A673 (cell line): ENCODE data around the gene RNF145.

ENCODE experiments used
- EZH2 ChIP-seq: fragments of 200-600 bp; sonication (generic); IDR thresholded peaks from 2 replicates; pipeline ENCODE4 v1.6.1; 2017; ENCODE audit warnings: borderline replicate concordance, low read depth, mild to moderate bottlenecking, mixed read lengths, antibody characterized with exemption, low read length; ENCODE audit not compliant: poor library complexity, severe bottlenecking
- TF ChIP-seq, protein P1 (sequence below): fragments of 300-800, 200-600 bp; sonication (generic); conservative IDR thresholded peaks from 2 replicates; pipeline ENCODE4 v1.5.1; 2017; ENCODE audit warnings: low read depth, mild to moderate bottlenecking, antibody characterized with exemption, low read length, moderate library complexity, mixed read lengths

DNA sequence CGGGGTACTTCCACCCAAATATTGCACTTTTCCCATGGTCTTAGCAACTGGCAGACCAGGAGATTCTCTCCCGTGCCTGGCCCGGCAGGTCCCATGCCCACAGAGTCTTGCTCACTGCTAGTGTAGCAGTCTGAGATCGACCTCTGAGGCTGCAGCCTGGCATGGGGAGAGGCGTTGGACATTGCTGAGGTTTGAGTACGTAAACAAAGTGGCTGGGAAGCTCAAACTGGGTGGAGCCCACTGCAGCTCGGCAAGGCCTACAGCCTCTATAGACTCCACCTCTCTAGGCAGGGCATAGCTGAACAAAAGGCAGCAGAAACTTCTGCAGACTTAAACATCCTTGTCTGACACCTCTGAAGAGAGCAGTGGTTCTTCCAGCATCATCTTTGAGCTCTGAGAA, 69.6 kb downstream of the RNF145 start:
- TF ChIP-seq, protein P1, sequence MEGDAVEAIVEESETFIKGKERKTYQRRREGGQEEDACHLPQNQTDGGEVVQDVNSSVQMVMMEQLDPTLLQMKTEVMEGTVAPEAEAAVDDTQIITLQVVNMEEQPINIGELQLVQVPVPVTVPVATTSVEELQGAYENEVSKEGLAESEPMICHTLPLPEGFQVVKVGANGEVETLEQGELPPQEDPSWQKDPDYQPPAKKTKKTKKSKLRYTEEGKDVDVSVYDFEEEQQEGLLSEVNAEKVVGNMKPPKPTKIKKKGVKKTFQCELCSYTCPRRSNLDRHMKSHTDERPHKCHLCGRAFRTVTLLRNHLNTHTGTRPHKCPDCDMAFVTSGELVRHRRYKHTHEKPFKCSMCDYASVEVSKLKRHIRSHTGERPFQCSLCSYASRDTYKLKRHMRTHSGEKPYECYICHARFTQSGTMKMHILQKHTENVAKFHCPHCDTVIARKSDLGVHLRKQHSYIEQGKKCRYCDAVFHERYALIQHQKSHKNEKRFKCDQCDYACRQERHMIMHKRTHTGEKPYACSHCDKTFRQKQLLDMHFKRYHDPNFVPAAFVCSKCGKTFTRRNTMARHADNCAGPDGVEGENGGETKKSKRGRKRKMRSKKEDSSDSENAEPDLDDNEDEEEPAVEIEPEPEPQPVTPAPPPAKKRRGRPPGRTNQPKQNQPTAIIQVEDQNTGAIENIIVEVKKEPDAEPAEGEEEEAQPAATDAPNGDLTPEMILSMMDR, result no peak
- TF ChIP-seq EZH2, result no peak
